SKM-1 (cell line): ENCODE results near the gene ADGRF5.
"Not testable (repeated sequence)": the region's sequence is repeated elsewhere in the genome, so short reads cannot be mapped to it uniquely, and the experiment has no call there.

Source experiments
- DNase-seq: peaks from one replicate; lab custom pipeline; 2025; ENCODE audit not compliant: unreplicated experiment; lab: John Stamatoyannopoulos, UW

ADGRF5 gene

DNA sequence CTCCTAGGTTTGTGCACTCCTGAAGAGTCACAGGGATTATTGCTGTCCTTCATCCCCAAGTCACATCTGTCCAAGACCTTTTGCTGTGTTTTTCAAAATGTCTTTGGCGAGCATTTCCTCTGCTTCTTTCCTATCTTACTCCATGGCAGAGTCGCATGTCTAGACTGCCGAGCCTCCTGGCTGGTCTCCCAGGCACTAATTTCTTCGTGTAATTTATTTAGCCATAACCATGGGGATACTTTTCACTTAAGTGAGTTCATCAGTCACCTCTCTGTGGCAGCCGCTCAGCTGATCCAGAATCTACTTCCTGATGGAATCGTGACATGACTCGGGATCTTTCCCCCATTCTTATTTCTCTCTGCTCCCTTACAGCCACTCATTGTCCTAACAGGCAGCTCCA lies 25.8 kb downstream of the ADGRF5 start:
- DNase-seq = no peak

GRCh38 chr6:46894433-46894832 lies 27.3 kb downstream of the ADGRF5 start:
- DNase-seq = no peak

DNA sequence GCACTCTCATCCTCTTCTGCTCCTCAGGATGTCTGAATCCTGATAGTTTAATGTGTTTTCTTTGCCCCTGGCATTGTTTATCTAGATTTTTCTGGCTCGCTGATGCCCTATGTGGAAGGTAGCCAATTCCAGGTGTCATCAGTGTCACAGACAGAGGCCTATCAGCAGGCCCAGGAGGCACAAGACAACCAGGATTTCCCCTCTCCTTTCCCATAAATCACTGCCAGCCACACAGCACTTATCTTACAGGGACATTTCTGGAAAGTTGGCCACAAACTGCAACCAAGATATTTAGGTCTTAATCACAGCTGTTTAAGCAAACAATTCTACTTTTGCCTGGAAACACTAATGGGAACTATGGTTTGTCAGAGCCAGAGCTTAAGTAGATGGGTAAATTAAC lies 28.1 kb downstream of the ADGRF5 start:
- no peak for DNase-seq

DNA sequence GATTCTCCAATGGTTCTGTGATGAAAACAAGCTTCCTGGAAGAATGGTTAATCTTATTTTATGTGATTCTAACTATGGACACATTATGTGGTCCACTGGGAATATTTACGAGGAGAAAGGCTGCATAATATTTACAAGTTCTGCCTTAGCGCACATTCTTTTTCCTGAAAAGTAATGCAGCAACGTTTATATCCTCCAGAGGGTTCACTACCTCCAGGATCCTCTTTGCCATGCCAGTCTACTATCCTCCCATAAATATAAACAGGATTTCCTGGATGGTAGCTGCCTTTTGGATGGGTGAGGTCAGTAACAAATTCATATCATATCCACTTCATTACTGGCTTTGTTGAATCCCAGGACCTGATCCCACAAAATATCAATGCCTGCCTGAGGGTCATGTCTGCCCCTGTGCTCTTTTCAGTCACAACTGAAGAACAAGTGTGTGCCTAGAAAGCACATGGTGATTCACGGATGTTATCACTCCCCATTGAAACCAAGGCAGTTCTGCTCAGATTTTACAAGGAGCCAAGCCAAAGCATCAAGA lies 30.4 kb downstream of the ADGRF5 start:
- DNase-seq = no peak

GRCh38 chr6:46888578-46888977 lies 33.2 kb downstream of the ADGRF5 start:
- DNase-seq = no peak

DNA sequence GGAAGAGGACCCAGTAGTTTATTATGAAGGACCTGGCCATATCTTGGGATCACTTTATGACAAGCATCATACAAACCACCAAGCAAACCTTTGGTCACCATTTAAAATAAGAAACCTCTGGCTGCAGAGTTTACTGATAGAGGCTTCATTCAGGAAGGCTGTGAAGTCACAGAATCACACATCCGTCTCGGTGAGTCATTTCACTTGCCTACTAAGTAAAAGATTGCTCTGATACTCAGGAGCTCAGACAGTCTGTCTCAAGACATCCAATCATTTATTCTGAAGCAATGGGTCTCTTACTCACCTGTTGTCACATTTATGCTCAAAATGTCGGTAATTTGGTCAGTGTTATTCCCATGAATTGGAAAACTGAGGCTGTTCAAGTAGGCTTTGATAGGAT lies 33.7 kb downstream of the ADGRF5 start:
- no peak for DNase-seq

DNA sequence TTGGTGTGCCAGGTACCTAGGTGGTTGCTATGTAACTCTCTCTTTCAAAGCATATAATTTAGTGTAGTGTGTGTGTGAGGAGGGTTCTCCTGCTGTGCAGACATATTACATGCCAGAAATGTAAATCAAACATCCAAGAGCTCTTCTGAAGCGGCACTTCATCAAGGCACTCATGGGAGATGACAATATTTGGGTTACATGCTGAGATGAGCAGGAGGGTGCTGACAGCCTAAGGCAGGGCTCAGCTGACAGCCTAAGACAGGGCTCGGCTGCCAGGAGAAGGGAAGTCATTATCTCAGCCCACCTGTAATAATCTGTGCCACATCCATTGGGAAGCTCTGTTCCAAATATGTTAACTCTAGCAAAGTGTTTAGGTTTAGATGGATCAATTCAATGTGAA lies 39.1 kb downstream of the ADGRF5 start:
- no peak for DNase-seq

DNA sequence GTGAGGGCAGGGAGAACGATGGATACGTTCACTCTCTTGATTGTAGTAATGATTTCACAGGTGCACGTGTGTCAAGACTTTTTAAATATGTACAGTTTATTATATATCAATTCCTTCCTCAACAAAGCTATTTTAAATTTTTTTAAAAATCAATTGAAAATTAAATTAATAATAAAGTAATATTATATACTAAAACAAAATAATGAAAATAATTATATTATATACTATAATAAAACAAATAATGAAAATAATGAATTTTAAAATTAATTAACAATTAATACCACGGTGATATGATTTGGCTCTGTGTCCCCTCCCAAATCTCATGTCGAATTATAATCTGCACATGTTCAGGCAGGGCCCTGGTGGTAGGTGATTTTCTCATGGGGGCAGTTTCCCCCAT lies 42.7 kb downstream of the ADGRF5 start:
- DNase-seq = no peak

- no peak for DNase-seq
These were observed 45.6 kb downstream of the ADGRF5 start for GRCh38 chr6:46876126-46876525.

GRCh38 chr6:46867411-46867810 lies 54.3 kb downstream of the ADGRF5 start:
- DNase-seq = no peak

DNA sequence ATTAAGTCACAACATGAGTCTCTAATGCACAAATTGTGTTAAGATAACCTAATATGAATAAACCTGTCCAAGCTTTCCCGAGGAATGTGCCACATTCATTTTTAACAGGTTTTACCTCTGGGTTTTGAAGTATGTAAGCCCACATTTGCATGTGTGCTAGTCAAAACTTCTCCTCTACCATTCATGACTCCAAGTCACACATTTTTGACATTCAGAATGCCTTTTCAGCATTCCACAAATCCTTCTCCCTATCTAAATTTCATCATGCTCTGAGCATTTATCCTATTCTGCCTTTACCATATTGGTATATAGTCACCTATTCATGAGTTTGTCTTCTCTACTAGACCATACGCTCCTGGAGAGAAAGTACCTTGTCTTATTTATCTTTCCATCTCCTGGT lies 56.5 kb downstream of the ADGRF5 start:
- no peak for DNase-seq

DNA sequence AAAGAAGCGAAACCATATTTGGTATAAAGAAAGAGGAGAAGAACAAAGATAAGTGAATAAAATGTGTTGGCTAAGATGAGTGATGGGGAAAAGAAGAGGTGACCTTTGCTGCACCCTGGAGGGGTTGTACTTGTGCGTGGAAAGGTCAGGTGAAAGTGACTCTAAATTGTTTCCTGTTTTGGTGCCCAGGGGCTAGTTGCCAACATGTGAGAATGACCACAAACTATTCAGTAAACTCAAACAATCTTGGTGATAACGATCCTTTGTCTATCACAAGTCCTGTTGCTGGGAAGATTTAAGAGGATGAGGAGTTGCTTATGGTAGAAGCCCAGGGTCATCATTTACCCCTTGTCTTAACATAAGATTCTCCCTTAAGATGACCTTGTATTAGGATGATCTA lies 57.9 kb downstream of the ADGRF5 start:
- DNase-seq = no peak

- DNase-seq = no peak
These were observed 59.4 kb downstream of the ADGRF5 start for GRCh38 chr6:46862381-46862780.

DNA sequence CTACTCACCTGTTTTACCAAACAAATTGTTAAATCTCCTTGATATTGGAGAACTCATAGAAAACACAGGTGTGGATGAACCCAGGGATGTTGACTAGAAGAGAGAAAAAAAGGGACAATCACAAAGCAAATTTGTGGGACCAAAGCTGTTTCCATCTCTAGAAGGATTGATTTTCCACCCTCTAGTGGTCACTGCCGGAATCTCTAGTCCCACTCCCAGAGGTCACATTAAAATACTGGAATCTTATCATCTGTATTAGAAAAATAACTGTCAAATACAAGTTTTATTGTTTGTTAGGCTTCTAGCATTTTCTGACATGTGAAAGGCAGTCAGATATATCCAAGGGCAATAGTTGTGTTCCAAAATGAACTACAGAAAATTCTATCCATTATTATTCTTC lies 65.8 kb downstream of the ADGRF5 start:
- peak; percentile 5 for DNase-seq

- DNase-seq = not testable (repeated sequence)
These were observed 70.2 kb downstream of the ADGRF5 start for GRCh38 chr6:46851576-46851975.

GRCh38 chr6:46850792-46851191 lies 70.9 kb downstream of the ADGRF5 start:
- DNase-seq = no peak

DNA sequence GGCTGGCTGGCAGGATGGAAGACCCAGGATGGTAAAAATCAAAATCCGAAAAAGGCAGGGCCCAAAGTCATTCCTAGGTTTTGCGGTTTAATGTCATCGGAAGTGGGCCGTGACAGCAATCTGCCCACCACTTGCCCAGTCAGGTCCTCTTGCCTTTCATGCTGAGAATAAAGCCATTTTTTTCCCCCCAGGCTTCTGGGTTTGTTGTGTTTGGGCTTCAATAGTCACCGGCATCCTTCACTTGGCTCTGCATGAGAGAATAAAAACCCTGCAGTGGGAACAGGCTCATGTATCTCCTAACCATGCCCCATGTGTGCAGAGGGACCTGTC lies 72.4 kb downstream of the ADGRF5 start:
- DNase-seq = no peak

- DNase-seq = peak; percentile 83
These were observed 72.9 kb downstream of the ADGRF5 start for GRCh38 chr6:46848684-46849360.

GRCh38 chr6:46845126-46845525 lies 76.6 kb downstream of the ADGRF5 start:
- DNase-seq = no peak

GRCh38 chr6:46842252-46842846 lies 79.4 kb downstream of the ADGRF5 start:
- DNase-seq = not testable (repeated sequence)

- no peak for DNase-seq
These were observed 83.7 kb downstream of the ADGRF5 start for GRCh38 chr6:46838033-46838432.

- DNase-seq = not testable (repeated sequence)
These were observed 86.7 kb downstream of the ADGRF5 start for GRCh38 chr6:46834991-46835390.
